ENCODE data around the gene GCAT. TPM values are rescaled to one million over a fixed set of nuclear protein-coding genes. Genes with fewer than 3 reads are reported as not detected.
A peak's percentile ranks its signal among the peaks of the same experiment; 100 is the strongest.

The GCAT gene
- polyA plus RNA-seq (ENCODE audit: low read depth in 6 of 6) = not detected

GRCh38 chr22:37807410-37808293 lies at the start of gene GCAT:
TSS of gene GCAT (plus strand) at chr22:37807934. CDS start at chr22:37807968, 34 bp downstream.
- Mint-ChIP-seq H3K4me3 (peak within 1 kb of the TSS; percentile 72 to 92 (median 78)), H3K27ac (peak within 1 kb of the TSS in 1 of 6 donors; percentile 37), H3K9me3 (peaks cover 0 to 3% (median 0%) of the 10 kb centered on the region in 7 donors), H3K36me3 (no peaks in the 10 kb centered on the region), H3K27me3 (peaks cover 45 to 86% (median 49%) of the 10 kb centered on the region in 3 donors), H3K4me1 (peaks cover 26 to 45% (median 44%) of the 10 kb centered on the region in 3 donors)
- ATAC-seq (ENCODE audit: low read depth in 2 of 2) (peak; percentile 82), DNase-seq (peak; percentile 68)

DNA sequence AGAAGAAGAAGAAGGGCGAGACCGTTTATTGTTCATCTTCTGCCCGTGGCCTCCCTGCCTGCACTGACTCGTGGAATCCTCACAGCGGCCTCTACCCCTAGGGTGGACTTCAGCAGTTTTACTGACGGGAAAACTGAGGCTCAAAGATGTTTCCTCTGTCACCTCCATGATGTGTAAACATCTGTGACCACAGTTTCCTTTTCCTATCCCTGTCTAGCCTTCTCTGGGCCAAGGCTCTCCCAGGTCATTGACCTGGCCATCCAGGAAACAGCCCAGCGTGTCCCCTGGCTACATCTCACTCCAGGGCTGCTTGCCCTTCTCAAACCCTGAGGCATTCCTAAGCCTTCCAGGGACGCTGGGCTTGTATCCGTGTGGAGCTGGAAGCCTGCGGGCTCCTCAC lies 49.0 kb upstream of the GCAT start:
- Mint-ChIP-seq H3K4me3 (no peak overlapping the region), H3K36me3 (peaks cover 8 to 11% of the 10 kb centered on the region in 2 donors), H3K9me3 (no peaks in the 10 kb centered on the region), H3K4me1 (peaks cover 0 to 7% (median 3%) of the 10 kb centered on the region in 3 donors), H3K27me3 (no peaks in the 10 kb centered on the region), H3K27ac (peak overlapping the region in 1 of 6 donors; percentile 59)
- ATAC-seq (ENCODE audit: low read depth in 2 of 2) (no peak), DNase-seq (no peak)

DNA sequence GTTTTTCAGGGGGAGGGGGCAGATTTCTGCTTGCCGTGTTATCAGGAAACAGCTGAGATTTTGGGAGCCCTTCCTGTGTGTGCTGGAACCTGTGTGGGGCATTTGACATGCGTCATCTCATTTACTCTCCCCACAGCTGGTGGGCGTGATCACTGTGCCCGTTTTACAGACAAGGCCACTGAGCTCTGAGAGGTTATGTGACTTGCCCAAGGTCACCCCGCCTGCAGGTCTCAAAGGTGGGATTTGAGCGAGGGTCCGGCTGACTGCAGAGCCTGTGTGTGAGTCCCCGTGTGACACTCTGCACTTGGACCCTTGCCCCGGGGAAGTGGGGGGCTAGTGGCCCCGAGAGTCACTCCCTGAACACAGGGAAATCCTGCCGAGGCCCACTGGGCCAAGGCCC lies 48.5 kb upstream of the GCAT start:
- Mint-ChIP-seq H3K27me3 (no peaks in the 10 kb centered on the region), H3K4me1 (peaks cover 0 to 10% (median 3%) of the 10 kb centered on the region in 3 donors), H3K4me3 (no peak overlapping the region), H3K9me3 (no peaks in the 10 kb centered on the region), H3K36me3 (peaks cover 11 to 17% of the 10 kb centered on the region in 2 donors), H3K27ac (no peak overlapping the region)
- no peak for ATAC-seq (ENCODE audit: low read depth in 2 of 2)
- no peak for DNase-seq

GRCh38 chr22:37760152-37760551 lies 47.6 kb upstream of the GCAT start:
- DNase-seq (no peak), ATAC-seq (ENCODE audit: low read depth in 2 of 2) (no peak)
- Mint-ChIP-seq H3K27me3 (no peaks in the 10 kb centered on the region), H3K4me3 (no peak overlapping the region), H3K9me3 (no peaks in the 10 kb centered on the region), H3K36me3 (peaks cover 11 to 17% of the 10 kb centered on the region in 2 donors), H3K27ac (no peak overlapping the region), H3K4me1 (peaks cover 0 to 12% (median 0%) of the 10 kb centered on the region in 3 donors)

- H3K4me1 Mint-ChIP-seq = peaks cover 0 to 12% (median 0%) of the 10 kb centered on the region in 3 donors
- H3K27me3 Mint-ChIP-seq = no peaks in the 10 kb centered on the region
- no peak overlapping the region for H3K4me3 Mint-ChIP-seq
- ATAC-seq (ENCODE audit: low read depth in 2 of 2) (no peak), DNase-seq (no peak)
- H3K9me3 Mint-ChIP-seq = no peaks in the 10 kb centered on the region
- no peak overlapping the region for H3K27ac Mint-ChIP-seq
- peaks cover 11 to 17% of the 10 kb centered on the region in 2 donors for H3K36me3 Mint-ChIP-seq
Observed at GRCh38 chr22:37762389-37762836, 45.3 kb upstream of the GCAT start.

DNA sequence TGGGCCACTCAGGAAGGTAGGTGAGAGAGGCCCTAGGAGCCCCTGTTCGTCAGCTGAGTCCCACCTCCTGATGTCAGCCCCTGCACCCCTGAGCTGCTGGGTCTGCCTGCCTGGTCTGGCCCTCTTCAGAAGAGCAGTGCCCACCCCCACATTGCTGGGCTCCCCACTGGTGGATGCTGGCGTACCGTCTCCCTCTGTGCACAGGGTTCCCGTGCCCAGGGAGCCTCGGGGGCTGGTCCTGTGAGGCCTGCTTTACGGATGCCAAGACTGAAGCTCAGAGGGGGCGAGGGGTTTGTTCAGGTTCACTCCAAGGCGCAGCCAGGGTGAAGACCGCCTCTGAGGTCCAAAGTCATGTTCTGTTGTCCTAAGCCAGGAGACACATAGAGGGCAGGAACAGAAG lies 44.7 kb upstream of the GCAT start:
- ATAC-seq (ENCODE audit: low read depth in 2 of 2) (no peak), DNase-seq (no peak)
- Mint-ChIP-seq H3K9me3 (no peaks in the 10 kb centered on the region), H3K27ac (no peak overlapping the region), H3K36me3 (peaks cover 10 to 17% of the 10 kb centered on the region in 2 donors), H3K4me3 (no peak overlapping the region), H3K27me3 (no peaks in the 10 kb centered on the region), H3K4me1 (peaks cover 0 to 12% (median 0%) of the 10 kb centered on the region in 3 donors)

DNA sequence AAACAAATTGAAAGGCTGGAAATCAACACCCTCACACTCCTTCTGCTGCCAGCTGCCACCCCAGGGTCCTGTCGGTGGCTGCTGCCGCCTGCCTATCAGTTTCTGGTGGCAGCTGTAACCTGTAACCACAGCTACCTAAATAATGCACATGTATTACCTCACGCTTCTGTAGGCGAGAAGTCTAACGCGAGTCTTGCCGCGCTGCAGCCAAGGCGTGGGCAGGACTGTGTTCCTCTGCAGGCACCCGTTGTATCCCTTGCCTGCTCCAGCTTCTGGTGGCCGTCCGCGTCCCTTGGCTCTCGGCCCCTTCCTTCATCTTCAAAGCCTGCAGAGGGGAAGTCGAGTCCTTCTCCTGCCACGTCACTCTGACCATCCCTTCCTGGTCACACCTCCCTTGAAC lies 44.1 kb upstream of the GCAT start:
- H3K36me3 Mint-ChIP-seq = peaks cover 4 to 17% of the 10 kb centered on the region in 2 donors
- no peak overlapping the region for H3K4me3 Mint-ChIP-seq
- no peak for ATAC-seq (ENCODE audit: low read depth in 2 of 2)

DNA sequence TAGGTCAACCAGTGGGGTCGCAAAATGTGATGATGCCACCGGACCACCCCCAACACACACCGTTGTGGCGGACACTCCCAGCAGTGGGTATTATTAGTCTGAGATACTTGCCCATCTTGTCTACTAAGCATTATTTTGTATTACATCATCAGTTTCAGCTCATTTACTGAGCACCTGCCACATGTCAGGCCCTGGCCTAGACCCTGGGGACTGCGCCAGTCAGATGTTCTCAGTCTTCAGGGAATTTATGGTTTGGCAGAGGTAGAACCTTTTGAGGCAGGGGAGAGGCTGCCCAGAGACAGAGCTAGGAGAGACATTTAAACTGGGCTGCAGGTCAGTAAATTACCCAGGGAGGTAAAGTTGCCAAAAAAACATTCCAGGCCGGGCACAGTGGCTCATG lies 43.1 kb upstream of the GCAT start:
- Mint-ChIP-seq H3K36me3 (peaks cover 4 to 15% of the 10 kb centered on the region in 2 donors), H3K27me3 (no peaks in the 10 kb centered on the region)

More for the DNA sequence above, 44.1 kb upstream of the GCAT start:
- H3K27ac Mint-ChIP-seq = no peak overlapping the region
- DNase-seq = no peak
- H3K4me1 Mint-ChIP-seq = peaks cover 0 to 12% (median 0%) of the 10 kb centered on the region in 3 donors
- H3K9me3 Mint-ChIP-seq = no peaks in the 10 kb centered on the region
- H3K27me3 Mint-ChIP-seq = no peaks in the 10 kb centered on the region

DNA sequence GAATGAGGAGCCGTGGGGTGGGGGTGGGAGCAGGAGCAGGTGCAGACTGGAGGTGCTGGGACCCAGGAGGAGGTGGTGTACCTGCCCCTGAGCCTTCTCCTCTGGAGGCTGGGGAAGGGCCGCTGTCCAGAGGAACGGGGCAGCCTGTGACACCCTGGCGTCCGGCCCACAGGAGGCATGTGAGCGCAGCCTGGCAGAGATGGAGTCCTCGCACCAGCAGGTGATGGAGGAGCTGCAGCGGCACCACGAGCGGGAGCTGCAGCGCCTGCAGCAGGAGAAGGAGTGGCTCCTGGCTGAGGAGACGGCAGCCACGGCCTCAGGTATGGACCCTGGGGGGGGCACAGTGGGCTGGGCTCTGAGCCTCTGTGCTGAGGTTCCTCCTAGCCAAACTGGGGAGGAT lies 42.2 kb upstream of the GCAT start:
- H3K27me3 Mint-ChIP-seq = no peaks in the 10 kb centered on the region
- H3K27ac Mint-ChIP-seq = no peak overlapping the region
- ATAC-seq (ENCODE audit: low read depth in 2 of 2) = no peak
- H3K36me3 Mint-ChIP-seq = peaks cover 4 to 8% of the 10 kb centered on the region in 2 donors
- no peaks in the 10 kb centered on the region for H3K9me3 Mint-ChIP-seq
- no peak for DNase-seq
- peaks cover 0 to 12% (median 0%) of the 10 kb centered on the region in 3 donors for H3K4me1 Mint-ChIP-seq
- no peak overlapping the region for H3K4me3 Mint-ChIP-seq

More for the DNA sequence above, 43.1 kb upstream of the GCAT start:
- DNase-seq (no peak), ATAC-seq (ENCODE audit: low read depth in 2 of 2) (no peak)
- Mint-ChIP-seq H3K4me1 (peaks cover 0 to 12% (median 0%) of the 10 kb centered on the region in 3 donors), H3K9me3 (no peaks in the 10 kb centered on the region), H3K27ac (no peak overlapping the region), H3K4me3 (no peak overlapping the region)

GRCh38 chr22:37765953-37766576 lies 41.7 kb upstream of the GCAT start:
- no peak overlapping the region for H3K4me3 Mint-ChIP-seq
- no peak for DNase-seq
- peaks cover 0 to 9% (median 0%) of the 10 kb centered on the region in 3 donors for H3K4me1 Mint-ChIP-seq
- H3K9me3 Mint-ChIP-seq = no peaks in the 10 kb centered on the region
- ATAC-seq (ENCODE audit: low read depth in 2 of 2) = no peak
- H3K36me3 Mint-ChIP-seq = peaks cover 4 to 8% of the 10 kb centered on the region in 2 donors
- H3K27ac Mint-ChIP-seq = no peak overlapping the region
- H3K27me3 Mint-ChIP-seq = no peaks in the 10 kb centered on the region

- Mint-ChIP-seq H3K27ac (no peak overlapping the region), H3K36me3 (peaks cover 8 to 9% of the 10 kb centered on the region in 2 donors), H3K4me3 (no peak overlapping the region), H3K27me3 (no peaks in the 10 kb centered on the region), H3K9me3 (no peaks in the 10 kb centered on the region), H3K4me1 (peaks cover 0 to 5% (median 0%) of the 10 kb centered on the region in 3 donors)
- ATAC-seq (ENCODE audit: low read depth in 2 of 2) = no peak
- no peak for DNase-seq
Observed at GRCh38 chr22:37768273-37768672, 39.5 kb upstream of the GCAT start.

- no peak for DNase-seq
- Mint-ChIP-seq H3K27ac (no peak overlapping the region), H3K4me3 (peak overlapping the region in 1 of 8 donors; percentile 47), H3K36me3 (peaks cover 2 to 5% of the 10 kb centered on the region in 2 donors), H3K27me3 (no peaks in the 10 kb centered on the region), H3K9me3 (no peaks in the 10 kb centered on the region), H3K4me1 (peaks cover 0 to 4% (median 0%) of the 10 kb centered on the region in 3 donors)
- ATAC-seq (ENCODE audit: low read depth in 2 of 2) = no peak
Observed at GRCh38 chr22:37769056-37769455, 38.7 kb upstream of the GCAT start.

- H3K9me3 Mint-ChIP-seq = no peaks in the 10 kb centered on the region
- peaks cover 0 to 5% of the 10 kb centered on the region in 2 donors for H3K36me3 Mint-ChIP-seq
- ATAC-seq (ENCODE audit: low read depth in 2 of 2) (no peak), DNase-seq (no peak)
- no peak overlapping the region for H3K27ac Mint-ChIP-seq
- no peaks in the 10 kb centered on the region for H3K27me3 Mint-ChIP-seq
- H3K4me3 Mint-ChIP-seq = no peak overlapping the region
- H3K4me1 Mint-ChIP-seq = no peaks in the 10 kb centered on the region
Observed at GRCh38 chr22:37771081-37771480, 36.7 kb upstream of the GCAT start.
